ENCODE data around the gene CAPN7.
"Not testable (repeated sequence)": the region's sequence is repeated elsewhere in the genome, so short reads cannot be mapped to it uniquely, and the experiment has no call there.

CAPN7 gene

GRCh38 chr3:15205934-15206661 lies at the start of gene CAPN7:
Gene CAPN7, plus strand, starts transcription at chr3:15206246. Its CDS starts 250 bp downstream, at chr3:15206496.
- peak; percentile 96 for DNase-seq

DNA sequence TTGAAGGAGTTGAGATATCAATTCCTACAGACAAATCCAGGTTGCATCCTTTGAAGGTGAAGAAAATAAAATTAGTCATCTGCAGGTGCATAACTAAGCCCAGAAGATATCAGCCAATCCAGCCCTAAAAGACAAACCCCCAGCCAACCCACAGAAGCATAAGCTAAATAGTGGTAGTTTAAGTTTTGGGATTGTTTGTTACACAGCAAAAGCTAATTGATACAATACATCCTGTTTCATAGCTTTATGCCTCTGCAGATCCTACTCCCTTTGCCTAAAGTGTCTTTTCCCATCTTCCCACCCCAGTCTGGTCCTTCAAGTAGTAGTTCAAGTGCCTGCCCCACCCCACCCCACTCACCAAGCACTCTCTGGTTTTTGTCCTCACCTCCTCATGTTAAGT lies 48.6 kb upstream of the CAPN7 start:
- DNase-seq, result no peak

GRCh38 chr3:15159501-15160136 lies 46.4 kb upstream of the CAPN7 start:
- DNase-seq, result no peak

- DNase-seq, result no peak
Observed at GRCh38 chr3:15160662-15161061, 45.4 kb upstream of the CAPN7 start.

GRCh38 chr3:15161133-15161532 lies 44.9 kb upstream of the CAPN7 start:
- no peak for DNase-seq

DNA sequence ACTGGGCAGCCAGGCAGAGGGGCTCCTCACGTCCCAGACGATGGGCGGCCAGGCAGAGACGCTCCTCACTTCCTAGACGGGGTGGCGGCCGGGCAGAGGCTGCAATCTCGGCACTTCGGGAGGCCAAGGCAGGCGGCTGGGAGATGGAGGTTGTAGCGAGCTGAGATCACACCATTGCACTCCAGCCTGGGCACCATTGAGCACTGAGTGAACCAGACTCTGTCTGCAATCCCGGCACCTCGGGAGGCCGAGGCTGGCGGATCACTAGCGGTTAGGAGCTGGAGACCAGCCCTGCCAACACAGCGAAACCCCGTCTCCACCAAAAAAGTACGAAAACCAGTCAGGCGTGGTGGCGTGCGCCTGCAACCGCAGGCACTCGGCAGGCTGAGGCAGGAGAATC lies 42.4 kb upstream of the CAPN7 start:
- DNase-seq, result not testable (repeated sequence)

- DNase-seq, result no peak
Observed at GRCh38 chr3:15164340-15164739, 41.7 kb upstream of the CAPN7 start.

DNA sequence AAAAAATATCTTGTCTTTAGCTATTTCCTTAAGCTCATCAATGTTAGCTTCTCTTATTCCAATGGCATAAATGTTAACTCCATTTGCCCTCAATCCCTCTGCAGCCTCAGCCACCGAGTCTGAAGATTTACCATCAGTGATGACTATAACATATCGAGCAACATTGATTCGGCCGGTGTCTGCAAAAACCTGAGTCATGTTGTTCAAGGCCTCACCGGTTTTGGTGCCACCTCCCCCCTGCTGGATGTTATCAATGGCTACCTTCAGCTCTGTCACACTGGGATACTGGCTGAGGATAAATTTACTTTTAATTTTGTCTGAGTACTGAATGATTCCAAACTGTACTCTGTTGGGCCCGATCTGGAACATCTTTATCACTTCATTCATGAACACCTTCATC lies 41.0 kb upstream of the CAPN7 start:
- DNase-seq, result no peak

DNA sequence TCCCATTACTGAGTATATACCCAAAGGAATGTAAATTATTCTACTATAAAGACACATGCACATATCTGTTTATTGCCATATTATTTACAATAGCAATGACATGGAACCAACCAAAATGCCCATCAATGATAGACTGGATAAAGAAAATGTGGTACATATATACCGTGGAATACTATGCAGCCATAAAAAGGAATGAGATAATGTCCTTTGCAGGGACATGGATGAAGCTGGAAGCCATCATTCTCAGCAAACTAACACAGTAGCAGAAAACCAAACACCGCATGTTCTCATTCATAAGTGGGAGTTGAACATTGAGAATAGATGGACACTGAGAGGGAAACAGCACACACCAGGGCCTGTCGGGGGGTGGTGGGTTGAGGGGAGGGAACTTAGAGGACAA lies 39.7 kb upstream of the CAPN7 start:
- DNase-seq, result not testable (repeated sequence)

- no peak for DNase-seq
Observed at GRCh38 chr3:15171096-15171495, 35.0 kb upstream of the CAPN7 start.

GRCh38 chr3:15172806-15173205 lies 33.2 kb upstream of the CAPN7 start:
- DNase-seq, result no peak

DNA sequence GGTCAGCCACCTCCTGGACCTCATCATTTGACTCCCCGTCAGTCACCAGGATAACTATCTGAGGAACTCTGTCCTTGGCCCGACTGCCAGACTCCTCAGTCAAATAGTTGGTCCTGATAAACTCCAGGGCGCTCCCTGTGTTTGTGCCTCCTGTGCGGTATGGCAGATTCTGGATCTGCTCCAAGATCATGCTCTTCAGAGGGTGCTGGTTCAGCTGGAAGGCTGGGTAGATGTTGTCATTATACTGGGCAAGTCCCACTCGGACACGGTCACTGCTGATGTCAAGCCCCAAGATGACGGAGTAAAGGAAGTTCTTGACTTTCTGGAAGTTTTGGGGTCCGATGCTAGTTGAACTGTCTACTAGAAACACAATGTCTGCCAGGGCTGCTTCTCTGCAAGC lies 31.1 kb upstream of the CAPN7 start:
- DNase-seq, result no peak

GRCh38 chr3:15175605-15176004 lies 30.4 kb upstream of the CAPN7 start:
- DNase-seq, result no peak

DNA sequence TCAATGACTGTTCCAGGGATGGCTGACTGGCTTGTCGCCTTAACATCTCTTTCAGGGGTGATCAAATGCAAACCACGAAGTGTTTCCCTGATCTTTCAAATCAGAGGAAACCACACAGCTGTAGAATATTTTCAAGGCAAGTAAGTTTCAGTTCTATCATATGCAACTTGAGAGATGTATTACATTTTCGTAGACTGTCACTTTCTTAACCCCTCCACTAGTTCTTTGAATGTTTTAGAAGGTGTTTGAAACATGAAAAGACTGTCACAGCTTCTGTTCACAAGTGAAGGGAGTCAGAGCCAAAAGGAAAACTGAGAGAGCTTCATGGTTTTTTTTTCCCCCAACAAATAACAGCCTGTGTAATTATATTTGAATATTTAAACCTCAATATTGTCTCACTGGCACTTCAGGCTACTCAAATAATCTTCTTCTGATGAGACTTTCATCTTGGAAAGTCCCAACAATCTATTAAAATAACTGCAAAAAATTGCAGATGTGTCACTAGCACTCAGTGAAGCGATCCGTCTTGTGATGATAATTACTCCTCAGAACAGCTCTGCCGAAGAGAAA lies 25.9 kb upstream of the CAPN7 start:
- DNase-seq, result no peak

- DNase-seq, result no peak
Observed at GRCh38 chr3:15181511-15181910, 24.5 kb upstream of the CAPN7 start.

DNA sequence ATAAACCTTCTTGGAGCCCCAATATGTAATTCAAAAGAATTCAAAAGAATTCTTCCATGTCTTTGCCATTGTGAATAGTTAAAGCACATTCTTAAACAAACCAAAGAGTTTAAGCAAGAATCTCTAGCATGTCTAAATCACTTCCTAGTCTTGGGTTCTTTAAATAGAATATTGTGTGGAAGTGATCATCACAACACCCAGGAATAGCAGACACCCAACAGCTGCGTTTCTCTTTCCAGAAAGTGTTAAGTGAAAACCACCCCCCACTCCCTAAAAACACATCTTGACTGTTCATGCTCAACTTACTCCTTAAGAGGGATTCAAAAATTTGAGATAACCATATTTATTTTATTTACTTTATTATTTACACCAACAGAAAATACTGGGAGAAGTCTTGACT lies 24.1 kb upstream of the CAPN7 start:
- DNase-seq, result no peak

DNA sequence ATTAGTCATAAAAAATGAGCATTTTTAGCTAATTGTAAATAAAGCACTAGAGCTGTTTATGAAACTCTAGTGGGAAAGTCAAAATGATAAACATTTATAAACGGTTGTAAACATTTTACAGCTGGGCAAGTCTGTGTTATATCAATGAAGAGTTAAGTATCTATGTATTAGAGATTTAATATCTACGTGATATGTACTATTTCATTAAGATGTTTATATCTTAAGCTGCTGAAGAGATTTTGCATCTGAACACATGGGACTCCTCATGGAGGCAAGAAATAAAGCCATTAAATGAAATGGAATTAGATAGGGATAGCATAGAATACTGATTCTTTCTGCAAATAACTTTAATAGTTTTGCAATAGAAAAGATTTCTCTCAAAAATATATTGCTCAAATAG lies 23.0 kb upstream of the CAPN7 start:
- no peak for DNase-seq

- no peak for DNase-seq
Observed at GRCh38 chr3:15185404-15185803, 20.6 kb upstream of the CAPN7 start.

GRCh38 chr3:15186101-15186476 lies 20.0 kb upstream of the CAPN7 start:
- no peak for DNase-seq

DNA sequence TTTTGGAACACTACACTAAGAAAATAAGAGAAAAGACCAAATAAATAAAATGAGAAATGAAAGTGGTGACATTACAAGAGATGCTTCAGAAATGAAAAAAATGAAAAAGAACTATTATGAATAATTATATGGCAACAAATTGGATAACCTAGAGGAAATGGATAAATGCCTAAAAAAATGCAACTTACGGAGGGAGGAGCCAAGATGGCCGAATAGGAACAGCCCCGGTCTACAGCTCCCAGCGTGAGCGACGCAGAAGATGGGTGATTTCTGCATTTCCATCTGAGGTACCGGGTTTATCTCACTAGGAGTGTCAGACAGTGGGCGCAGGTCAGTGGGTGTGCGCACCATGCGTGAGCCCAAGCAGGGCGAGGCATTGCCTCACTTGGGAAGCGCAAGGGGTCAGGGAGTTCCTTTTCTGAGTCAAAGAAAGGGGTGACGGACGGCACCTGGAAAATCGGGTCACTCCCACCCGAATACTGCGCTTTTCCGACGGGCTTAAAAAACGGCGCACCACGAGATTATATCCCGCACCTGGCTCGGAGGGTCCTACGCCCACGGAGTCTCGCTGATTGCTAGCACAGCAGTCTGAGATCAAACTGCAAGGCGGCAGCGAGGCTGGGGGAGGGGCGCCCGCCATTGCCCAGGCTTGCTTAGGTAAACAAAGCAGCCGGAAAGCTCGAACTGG lies 19.4 kb upstream of the CAPN7 start:
- not testable (repeated sequence) for DNase-seq

- DNase-seq, result no peak
Observed at GRCh38 chr3:15197340-15198029, 8.6 kb upstream of the CAPN7 start.

DNA sequence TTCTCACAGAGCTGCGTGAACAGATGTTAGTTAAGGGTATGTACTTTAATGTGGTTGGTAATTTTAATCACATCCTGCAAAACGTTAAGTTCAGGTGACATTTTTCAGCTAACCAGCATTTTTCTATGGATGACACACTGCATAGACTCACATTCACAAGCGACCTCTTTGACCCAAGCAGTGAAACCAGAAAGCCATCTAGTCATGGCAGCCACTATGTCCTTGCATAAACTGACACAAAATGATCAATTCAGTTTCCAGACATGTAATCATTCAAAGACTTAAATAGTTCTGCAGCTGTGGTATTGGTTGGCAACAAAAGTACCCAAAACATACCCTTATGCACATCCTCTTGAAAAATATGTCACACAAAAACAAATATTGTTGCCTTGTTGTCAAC lies 7.4 kb upstream of the CAPN7 start:
- no peak for DNase-seq

- DNase-seq, result no peak
Observed at GRCh38 chr3:15199493-15200105, 6.4 kb upstream of the CAPN7 start.
